AG08395 (cell line): ENCODE measurements around the gene OTOP2.
"Not testable (repeated sequence)": the region's sequence is repeated elsewhere in the genome, so short reads cannot be mapped to it uniquely, and the experiment has no call there.

Experiments used
- DNase-seq: peaks from one replicate; pipeline ENCODE4 v3.0.0; 2012; ENCODE audit warnings: mixed read lengths, low spot score

OTOP2 gene

GRCh38 chr17:74901353-74902135, 22.5 kb upstream of the OTOP2 start:
- no peak for DNase-seq

DNA sequence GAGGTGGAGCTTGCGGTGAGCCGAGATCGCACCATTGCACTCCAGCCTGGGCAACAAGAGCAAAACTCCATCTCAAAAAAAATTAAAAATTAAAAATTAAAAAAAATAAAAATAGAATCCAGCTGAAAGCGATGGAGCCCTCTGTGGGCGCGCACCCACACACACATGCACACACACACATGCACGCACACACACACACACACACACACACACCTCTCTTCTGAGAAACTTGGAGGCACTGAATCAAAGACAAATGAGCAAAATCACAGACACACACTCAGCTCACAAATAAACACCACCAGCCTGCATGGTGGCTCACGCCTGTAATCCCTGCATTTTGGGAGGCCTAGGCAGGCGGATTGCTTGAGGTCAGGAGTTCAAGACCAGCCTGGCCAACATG, 21.0 kb upstream of the OTOP2 start:
- DNase-seq = no peak

DNA sequence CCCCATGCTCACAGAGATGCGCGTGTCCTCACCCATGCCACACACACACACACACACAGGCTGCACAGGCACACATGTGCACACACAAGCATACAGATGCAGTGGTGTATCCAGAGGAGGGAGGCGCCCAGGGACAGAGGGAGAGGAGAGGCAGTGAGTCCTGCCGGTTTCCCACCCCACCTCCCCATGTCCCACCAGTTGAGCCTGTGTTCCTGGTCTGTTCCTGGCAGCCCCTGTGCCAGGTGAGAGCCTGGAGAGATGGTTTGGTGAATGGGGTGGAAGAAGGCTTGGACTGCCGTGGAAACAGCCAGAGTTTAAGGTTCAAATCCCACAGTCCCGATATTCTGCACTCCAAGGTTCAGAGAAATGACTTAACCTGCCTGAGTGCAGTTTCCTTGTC, 20.4 kb upstream of the OTOP2 start:
- DNase-seq = no peak

- no peak for DNase-seq
These were observed 19.2 kb upstream of the OTOP2 start for GRCh38 chr17:74904687-74905409.

- DNase-seq = not testable (repeated sequence)
These were observed 17.8 kb upstream of the OTOP2 start for GRCh38 chr17:74906214-74906793.

GRCh38 chr17:74907012-74907411, 17.1 kb upstream of the OTOP2 start:
- no peak for DNase-seq

GRCh38 chr17:74909097-74909496, 15.0 kb upstream of the OTOP2 start:
- not testable (repeated sequence) for DNase-seq

- not testable (repeated sequence) for DNase-seq
These were observed 12.7 kb upstream of the OTOP2 start for GRCh38 chr17:74911423-74911822.

GRCh38 chr17:74916136-74916850, 7.8 kb upstream of the OTOP2 start:
- no peak for DNase-seq

DNA sequence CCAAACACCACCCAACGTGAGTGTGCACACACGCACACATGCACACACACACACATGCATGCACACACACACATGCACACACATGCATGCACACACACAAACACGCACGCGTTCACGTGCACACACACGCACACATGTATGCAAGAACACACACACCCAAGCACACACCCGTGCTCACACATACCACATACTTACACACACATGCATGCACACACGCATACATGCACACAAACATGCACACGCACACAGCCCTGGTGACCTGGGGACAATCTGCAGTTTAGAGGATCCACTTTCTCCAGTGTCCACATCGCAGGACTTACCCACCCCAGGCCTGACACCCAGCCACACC, 7.2 kb upstream of the OTOP2 start:
- no peak for DNase-seq

DNA sequence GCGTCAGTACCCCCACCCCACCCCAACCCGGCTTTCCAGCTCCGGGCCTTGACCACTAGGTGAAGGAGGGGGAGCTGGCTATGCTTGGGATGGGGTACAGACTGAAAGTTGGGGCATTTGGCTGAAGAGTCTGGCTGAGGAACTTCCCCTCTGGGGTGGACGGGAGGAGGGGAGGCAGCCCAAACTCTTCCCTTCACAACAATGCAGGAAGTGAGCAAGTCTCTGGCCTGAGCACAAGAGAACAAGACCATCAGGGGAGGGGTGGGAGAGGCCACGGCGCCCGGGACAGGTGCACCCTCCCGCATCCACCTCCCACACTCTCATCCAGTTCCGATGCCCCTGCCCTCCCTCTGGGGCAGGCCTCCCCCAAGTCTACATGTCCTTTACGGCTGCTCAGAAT, 6.6 kb upstream of the OTOP2 start:
- DNase-seq = no peak

DNA sequence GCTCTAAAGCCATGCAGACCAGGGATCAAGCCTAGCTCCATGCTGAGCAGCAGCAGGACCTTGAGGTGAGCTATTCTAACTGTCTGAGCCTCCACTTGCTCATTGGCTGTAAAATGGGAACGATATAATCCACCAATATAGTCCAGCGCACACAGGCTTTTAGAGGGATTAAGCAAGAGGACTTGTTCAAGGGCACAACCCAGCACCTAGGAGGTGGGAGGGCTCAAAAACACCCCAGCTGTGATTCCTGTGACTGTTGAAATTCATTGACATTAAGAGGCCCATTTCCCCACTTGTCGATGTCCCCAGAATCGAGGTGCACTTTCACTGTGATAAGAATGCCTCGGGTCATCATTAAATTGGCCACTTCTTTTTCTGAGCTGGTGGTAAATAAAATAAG, 5.2 kb upstream of the OTOP2 start:
- DNase-seq = no peak

DNA sequence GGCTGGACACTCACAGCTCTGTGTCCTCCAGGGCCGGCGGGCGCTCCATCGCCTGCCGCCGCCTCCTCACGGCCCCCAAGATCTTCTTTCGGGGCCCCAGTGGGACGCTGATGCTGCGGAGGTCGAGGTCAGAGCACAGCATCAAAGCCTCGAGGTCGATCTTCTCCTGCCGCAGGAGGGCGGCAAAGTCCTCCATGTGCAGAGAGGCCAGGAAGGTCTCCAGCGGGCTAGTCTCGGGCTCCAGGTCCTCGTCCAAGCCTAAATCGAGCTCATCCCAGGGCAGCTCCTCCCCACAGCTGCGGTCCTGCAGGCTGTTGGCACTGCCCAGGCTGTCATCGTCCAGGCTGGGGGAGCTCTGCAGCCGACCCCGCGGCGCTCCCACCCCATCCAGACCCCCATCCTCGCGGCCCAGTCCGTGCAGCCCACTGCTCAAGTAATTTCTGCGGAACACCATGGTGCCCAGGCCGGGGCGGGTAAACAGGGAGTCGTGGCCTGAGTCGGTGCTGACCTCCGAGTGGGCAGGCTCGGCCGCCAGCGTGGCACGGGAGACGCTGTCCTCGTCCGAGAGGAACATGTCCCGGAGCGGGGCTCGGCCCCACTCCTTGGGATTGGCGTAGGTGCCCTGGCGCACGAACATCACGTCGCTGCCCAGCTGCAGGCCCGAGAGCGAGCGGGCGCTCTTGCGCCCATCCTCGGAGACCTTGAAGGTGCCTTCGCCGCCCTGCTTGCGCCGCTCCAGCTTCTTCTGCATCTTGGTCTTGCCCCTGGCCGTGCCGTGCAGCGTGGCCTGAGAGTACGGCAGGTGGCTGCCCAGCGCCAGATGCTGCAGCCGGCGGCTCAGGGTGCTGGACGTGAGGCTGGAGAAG, 4.4 kb upstream of the OTOP2 start:
- DNase-seq = peak; percentile 45

DNA sequence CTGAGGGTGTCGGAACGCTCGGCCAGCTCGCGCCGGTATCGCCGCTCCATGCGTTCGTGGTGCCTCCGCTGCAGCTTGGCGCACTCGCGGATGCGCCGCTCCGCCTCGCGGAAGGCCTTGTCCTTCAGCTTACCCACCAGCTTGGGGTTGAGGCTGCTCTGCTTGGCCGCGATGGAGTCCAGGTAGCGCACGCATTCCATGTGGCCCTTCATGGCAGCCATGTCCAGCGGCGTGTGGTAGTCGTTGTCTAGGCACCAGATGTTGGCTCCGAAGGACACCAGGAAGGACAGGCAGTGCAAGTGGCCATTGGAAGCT, 3.8 kb upstream of the OTOP2 start:
- DNase-seq = no peak

GRCh38 chr17:74920642-74921025, 3.4 kb upstream of the OTOP2 start:
- no peak for DNase-seq

GRCh38 chr17:74921026-74921681, 2.9 kb upstream of the OTOP2 start:
- no peak for DNase-seq

GRCh38 chr17:74921769-74922168, 2.3 kb upstream of the OTOP2 start:
- DNase-seq = no peak

DNA sequence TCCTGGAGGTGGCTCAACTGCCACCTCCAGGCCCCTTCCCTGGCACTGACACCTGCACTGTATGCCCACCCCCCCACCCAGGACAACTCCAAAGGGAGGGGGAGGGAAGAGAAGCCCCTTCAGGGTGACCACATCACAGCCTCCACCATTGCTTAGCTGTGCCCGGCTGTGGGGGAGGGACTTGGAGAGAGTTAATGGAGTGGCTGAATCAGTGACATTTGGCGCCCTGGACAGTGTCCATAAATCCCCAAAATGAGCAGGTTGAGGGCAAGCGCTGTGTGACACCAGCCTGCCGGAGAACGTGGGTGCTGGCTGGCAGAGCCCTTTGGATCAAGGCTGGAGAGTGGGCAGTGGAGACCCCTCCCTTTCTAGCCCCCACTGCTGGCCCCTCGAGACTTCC, 1.9 kb upstream of the OTOP2 start:
- DNase-seq = no peak

GRCh38 chr17:74922694-74923537, 1.2 kb upstream of the OTOP2 start, which contains the start of gene USH1G:
USH1G (minus strand) TSS chr17:74923255; CDS start chr17:74923073, 182 bp downstream.
- peak; percentile 29 for DNase-seq

DNA sequence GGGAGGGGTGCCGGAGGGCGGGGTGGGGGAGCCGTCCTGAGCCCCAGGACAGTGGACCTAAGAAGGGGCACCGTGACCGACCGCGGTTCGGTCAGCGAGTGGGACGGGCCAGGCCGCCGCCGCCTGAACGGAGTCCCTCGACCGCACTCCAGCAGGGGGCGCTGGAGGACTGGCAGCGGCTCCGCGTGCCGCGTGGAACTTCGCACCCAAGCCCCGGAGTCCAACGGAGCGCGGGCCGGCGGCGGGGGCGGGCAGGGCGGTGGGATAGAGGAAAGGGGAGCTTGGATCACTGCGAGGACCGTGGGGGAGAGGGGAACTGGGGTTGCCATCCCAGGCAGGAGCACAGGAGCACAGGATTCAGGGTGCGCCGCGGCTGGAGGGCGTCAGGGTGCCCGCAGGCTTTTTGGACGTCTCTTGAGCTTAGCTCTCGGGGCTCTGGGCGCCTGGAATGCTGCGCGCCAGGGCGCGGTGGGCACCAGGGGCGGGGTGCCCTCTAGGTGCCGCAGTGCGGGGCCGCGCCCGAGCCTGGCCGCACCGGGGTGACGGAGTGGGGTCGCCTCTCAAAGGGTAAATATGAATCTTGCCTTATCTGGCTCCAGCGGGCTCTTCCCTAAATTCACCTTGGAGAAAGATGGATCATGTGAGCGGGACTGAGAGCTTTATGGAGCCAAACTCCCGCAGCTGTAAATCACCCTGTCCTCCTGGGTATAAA, 379 bp upstream of the OTOP2 start:
- DNase-seq = peak; percentile 67
